Measurements from ENCODE around the gene BAMBI. TPM values are rescaled to one million over a fixed set of nuclear protein-coding genes. Genes with fewer than 3 reads are reported as not detected.

Gene BAMBI
- total RNA-seq, 3 donors from 2014 or later (not counting 1 experiment from before 2014, with no cell fraction given), result 0.70 to 0.95 (median 0.94) TPM

DNA sequence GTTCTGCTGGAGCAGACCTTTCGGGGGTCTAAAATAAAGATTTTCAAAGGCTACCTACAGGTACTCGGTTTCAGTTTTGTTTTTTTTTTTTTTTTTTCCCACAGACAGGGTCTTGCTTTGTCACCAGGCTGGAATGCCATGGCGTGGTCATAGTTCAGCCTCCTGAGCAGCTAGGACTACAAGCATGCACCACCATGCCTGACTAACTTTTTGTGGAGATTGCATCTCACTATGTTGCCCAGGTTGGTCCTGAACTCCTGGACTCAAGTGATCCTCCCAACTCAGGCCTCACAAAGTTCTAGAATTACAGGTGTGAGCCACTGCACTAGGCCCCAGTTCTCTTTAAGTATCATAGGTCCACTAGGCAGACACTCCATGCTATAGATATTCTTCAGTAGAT, 34.5 kb downstream of the BAMBI start:
- Mint-ChIP-seq H3K4me3 (no peak overlapping the region), H3K4me1 (no peaks in the 10 kb centered on the region), H3K36me3 (no peaks in the 10 kb centered on the region), H3K9me3 (no peaks in the 10 kb centered on the region), H3K27me3 (ENCODE audit: low read depth in 2 of 2) (peaks cover 0 to 9% of the 10 kb centered on the region in 2 donors), H3K27ac (no peak overlapping the region)
- ATAC-seq, result no peak
- H3K36me3 ChIP-seq (ENCODE audit: control insufficient read depth, insufficient read depth, low read length), result no peaks in the 10 kb centered on the region
- H3K9me3 ChIP-seq (ENCODE audit: control insufficient read depth, insufficient read depth, low read length), result no peaks in the 10 kb centered on the region
- H3K4me1 ChIP-seq (ENCODE audit: control insufficient read depth, insufficient read depth, low read length), result no peaks in the 10 kb centered on the region
- intact Hi-C loops (cut with micrococcal nuclease), result no loop called here
- no peak for DNase-seq
- no peak overlapping the region for H3K4me3 ChIP-seq (ENCODE audit: low read length)
- WGBS (ENCODE audit: insufficient coverage), result 88% methylated on average over 3 of the region's 3 CpGs
- TF ChIP-seq, protein P1, sequence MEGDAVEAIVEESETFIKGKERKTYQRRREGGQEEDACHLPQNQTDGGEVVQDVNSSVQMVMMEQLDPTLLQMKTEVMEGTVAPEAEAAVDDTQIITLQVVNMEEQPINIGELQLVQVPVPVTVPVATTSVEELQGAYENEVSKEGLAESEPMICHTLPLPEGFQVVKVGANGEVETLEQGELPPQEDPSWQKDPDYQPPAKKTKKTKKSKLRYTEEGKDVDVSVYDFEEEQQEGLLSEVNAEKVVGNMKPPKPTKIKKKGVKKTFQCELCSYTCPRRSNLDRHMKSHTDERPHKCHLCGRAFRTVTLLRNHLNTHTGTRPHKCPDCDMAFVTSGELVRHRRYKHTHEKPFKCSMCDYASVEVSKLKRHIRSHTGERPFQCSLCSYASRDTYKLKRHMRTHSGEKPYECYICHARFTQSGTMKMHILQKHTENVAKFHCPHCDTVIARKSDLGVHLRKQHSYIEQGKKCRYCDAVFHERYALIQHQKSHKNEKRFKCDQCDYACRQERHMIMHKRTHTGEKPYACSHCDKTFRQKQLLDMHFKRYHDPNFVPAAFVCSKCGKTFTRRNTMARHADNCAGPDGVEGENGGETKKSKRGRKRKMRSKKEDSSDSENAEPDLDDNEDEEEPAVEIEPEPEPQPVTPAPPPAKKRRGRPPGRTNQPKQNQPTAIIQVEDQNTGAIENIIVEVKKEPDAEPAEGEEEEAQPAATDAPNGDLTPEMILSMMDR (IDR thresholded peaks at IDR 0.05), result no peak
- no peaks in the 10 kb centered on the region for H3K27me3 ChIP-seq (ENCODE audit: control insufficient read depth, insufficient read depth, low read length)
- H3K27ac ChIP-seq (ENCODE audit: low read length), result no peak overlapping the region

DNA sequence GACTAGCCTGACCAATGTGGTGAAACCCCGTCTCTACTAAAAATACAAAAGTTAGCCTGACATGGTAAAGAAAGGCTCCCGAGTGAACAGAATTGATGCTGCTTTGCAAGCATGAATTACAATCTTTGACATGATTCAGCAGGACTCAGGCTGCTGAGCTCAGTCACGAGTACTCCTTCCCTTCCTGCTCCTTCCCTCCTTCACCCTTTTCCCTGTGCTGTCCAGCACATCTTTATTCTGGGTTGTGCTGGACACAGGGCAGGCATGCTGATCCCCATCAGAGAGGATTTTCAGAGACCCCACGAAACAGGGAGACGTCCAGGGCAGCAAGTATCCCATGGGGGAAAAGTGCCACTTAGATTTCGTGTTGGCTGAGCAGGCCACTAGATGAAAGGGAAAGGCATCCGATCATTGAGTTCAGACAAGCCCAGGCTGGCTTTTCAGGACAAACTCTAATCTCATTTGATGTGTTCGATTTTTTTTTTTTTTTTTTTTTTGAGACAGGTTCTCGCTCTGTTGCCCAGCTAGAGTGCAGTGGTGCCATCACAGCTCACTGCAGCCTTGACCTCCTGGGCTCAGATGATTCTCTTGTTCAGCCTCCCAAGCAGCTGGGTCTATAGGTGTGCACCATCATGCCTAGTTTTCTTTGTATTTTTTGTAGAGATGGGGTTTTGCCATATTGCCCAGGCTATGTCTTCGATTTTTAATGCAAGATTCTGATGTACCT, 36.5 kb downstream of the BAMBI start:
- no peak for ATAC-seq
- no peak overlapping the region for H3K4me3 ChIP-seq (ENCODE audit: low read length)
- H3K36me3 ChIP-seq (ENCODE audit: control insufficient read depth, insufficient read depth, low read length), result no peaks in the 10 kb centered on the region
- Mint-ChIP-seq H3K9me3 (no peaks in the 10 kb centered on the region), H3K36me3 (no peaks in the 10 kb centered on the region), H3K4me3 (no peak overlapping the region), H3K4me1 (no peaks in the 10 kb centered on the region), H3K27me3 (ENCODE audit: low read depth in 2 of 2) (peaks cover 0 to 4% of the 10 kb centered on the region in 2 donors), H3K27ac (no peak overlapping the region)
- H3K27me3 ChIP-seq (ENCODE audit: control insufficient read depth, insufficient read depth, low read length), result no peaks in the 10 kb centered on the region
- H3K9me3 ChIP-seq (ENCODE audit: control insufficient read depth, insufficient read depth, low read length), result no peaks in the 10 kb centered on the region
- no peak overlapping the region for H3K27ac ChIP-seq (ENCODE audit: low read length)
- intact Hi-C loops (cut with micrococcal nuclease), result no loop called here
- no peaks in the 10 kb centered on the region for H3K4me1 ChIP-seq (ENCODE audit: control insufficient read depth, insufficient read depth, low read length)
- TF ChIP-seq, protein P1 (IDR thresholded peaks at IDR 0.05), result no peak
- DNase-seq, result no peak
- WGBS (ENCODE audit: insufficient coverage), result 85% methylated on average over 10 of the region's 10 CpGs

DNA sequence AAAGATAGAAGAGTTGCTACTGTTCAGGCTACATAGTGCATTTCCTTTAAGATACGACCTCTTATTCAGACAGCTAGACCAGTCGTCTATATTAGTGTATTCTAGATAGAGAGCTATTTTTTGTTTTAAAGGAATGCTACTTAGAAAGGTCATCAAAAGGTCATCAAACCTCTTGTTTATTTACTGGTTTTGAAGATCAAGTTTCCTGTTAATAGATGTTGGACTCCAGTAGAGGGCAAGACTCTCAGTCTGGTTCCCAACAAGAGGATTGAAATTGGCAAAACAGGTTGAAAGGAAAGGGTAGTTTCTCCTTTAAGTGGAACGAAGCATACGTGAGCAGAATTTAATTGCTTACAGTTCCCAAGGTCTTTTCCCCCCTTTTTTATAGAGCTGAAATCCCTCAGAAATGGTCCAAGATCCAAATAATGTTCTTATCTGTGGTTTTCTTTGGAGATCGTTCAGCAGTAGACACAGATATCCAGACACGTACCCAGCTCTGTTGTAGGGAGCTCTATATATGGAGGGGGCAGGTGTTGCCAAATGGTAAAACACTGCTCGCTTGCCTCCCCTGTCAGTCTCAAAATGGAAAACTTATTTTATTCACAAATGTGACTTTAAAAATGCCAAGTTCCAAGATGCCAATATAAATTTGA, 37.2 kb downstream of the BAMBI start:
- H3K4me1 ChIP-seq (ENCODE audit: control insufficient read depth, insufficient read depth, low read length), result no peaks in the 10 kb centered on the region
- no peaks in the 10 kb centered on the region for H3K36me3 ChIP-seq (ENCODE audit: control insufficient read depth, insufficient read depth, low read length)
- H3K27ac ChIP-seq (ENCODE audit: low read length), result no peak overlapping the region
- no peaks in the 10 kb centered on the region for H3K27me3 ChIP-seq (ENCODE audit: control insufficient read depth, insufficient read depth, low read length)
- H3K27me3 Mint-ChIP-seq (ENCODE audit: low read depth in 2 of 2), result peaks cover 7% of the 10 kb centered on the region in 2 donors
- ATAC-seq (no peak), DNase-seq (no peak)
- no peaks in the 10 kb centered on the region for H3K9me3 Mint-ChIP-seq
- H3K27ac Mint-ChIP-seq, result no peak overlapping the region
- H3K4me3 Mint-ChIP-seq, result no peak overlapping the region
- intact Hi-C loops (cut with micrococcal nuclease), result no loop called here
- H3K4me3 ChIP-seq (ENCODE audit: low read length), result no peak overlapping the region
- no peaks in the 10 kb centered on the region for H3K36me3 Mint-ChIP-seq
- TF ChIP-seq, protein P1 (IDR thresholded peaks at IDR 0.05), result no peak
- 91% methylated on average over 7 of the region's 7 CpGs for WGBS (ENCODE audit: insufficient coverage)
- no peaks in the 10 kb centered on the region for H3K4me1 Mint-ChIP-seq
- no peaks in the 10 kb centered on the region for H3K9me3 ChIP-seq (ENCODE audit: control insufficient read depth, insufficient read depth, low read length)
